Ishikawa (cell line): ENCODE measurements around the gene KCNQ1OT1.

ENCODE experiments used
- CEBPB ChIP-seq: IDR thresholded peaks from 2 replicates; pipeline ENCODE4 v1.6.1; 2012
- CREB1 ChIP-seq: IDR thresholded peaks from 2 replicates; pipeline ENCODE4 v1.6.1; 2012; ENCODE audit warnings: low read depth
- EP300 ChIP-seq: IDR thresholded peaks from 2 replicates; pipeline ENCODE4 v1.6.1; 2012; ENCODE audit warnings: borderline replicate concordance
- FOXM1 ChIP-seq: IDR thresholded peaks from 2 replicates; pipeline ENCODE4 v1.6.1; 2012; ENCODE audit warnings: low read depth, borderline replicate concordance
- NFIC ChIP-seq: IDR thresholded peaks from 2 replicates; pipeline ENCODE4 v1.6.1; 2012
- RAD21 ChIP-seq: IDR thresholded peaks from 2 replicates; pipeline ENCODE4 v1.6.1; 2012; ENCODE audit warnings: low read depth
- TAF1 ChIP-seq: IDR thresholded peaks from 2 replicates; pipeline ENCODE4 v1.6.1; 2012; ENCODE audit warnings: low read depth, mild to moderate bottlenecking
- TCF12 ChIP-seq: IDR thresholded peaks from 2 replicates; pipeline ENCODE4 v1.6.1; 2012; ENCODE audit warnings: low read depth
- TEAD4 ChIP-seq: IDR thresholded peaks from 2 replicates; pipeline ENCODE4 v1.6.1; 2012
- YY1 ChIP-seq: IDR thresholded peaks from 2 replicates; pipeline ENCODE4 v1.6.1; 2012; ENCODE audit warnings: low read depth
- TF ChIP-seq, protein P1 (sequence below): IDR thresholded peaks from 2 replicates; pipeline ENCODE4 v1.6.1; 2012
- TF ChIP-seq, protein P2 (sequence below): IDR thresholded peaks from 2 replicates; pipeline ENCODE4 v1.6.1; 2012
- TF ChIP-seq, protein P3 (sequence below): IDR thresholded peaks from 2 replicates; pipeline ENCODE4 v1.6.1; 2012; ENCODE audit warnings: low read depth, mild to moderate bottlenecking

DNA sequence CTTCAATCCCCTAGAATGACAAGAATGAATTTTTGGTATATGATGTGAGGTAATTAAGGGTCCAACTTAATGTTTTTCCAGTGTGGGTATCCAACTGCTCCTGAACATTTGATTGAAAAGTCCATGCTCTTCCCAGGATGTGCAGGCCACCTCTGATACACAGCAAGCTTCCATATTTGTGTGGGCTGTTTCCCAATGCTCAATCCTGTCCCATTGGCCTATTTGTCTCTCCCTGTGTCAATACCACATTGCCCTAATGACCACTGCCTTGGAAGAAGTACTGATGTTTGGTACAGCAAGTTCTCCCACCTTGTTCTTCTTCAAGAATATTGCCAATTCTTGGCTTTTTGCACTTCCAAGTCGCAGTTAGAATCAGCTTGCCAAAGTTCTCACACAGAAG, 42.9 kb downstream of the KCNQ1OT1 start:
- TF ChIP-seq TAF1, result no peak
- no peak for TF ChIP-seq YY1
- TF ChIP-seq, protein P1, sequence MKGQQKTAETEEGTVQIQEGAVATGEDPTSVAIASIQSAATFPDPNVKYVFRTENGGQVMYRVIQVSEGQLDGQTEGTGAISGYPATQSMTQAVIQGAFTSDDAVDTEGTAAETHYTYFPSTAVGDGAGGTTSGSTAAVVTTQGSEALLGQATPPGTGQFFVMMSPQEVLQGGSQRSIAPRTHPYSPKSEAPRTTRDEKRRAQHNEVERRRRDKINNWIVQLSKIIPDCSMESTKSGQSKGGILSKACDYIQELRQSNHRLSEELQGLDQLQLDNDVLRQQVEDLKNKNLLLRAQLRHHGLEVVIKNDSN, result no peak
- TF ChIP-seq FOXM1, result no peak
- TF ChIP-seq TEAD4, result no peak
- TF ChIP-seq, protein P2, sequence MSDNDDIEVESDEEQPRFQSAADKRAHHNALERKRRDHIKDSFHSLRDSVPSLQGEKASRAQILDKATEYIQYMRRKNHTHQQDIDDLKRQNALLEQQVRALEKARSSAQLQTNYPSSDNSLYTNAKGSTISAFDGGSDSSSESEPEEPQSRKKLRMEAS, result no peak
- no peak for TF ChIP-seq RAD21
- no peak for TF ChIP-seq TCF12
- TF ChIP-seq CREB1, result no peak
- no peak for TF ChIP-seq CEBPB
- TF ChIP-seq, protein P3, sequence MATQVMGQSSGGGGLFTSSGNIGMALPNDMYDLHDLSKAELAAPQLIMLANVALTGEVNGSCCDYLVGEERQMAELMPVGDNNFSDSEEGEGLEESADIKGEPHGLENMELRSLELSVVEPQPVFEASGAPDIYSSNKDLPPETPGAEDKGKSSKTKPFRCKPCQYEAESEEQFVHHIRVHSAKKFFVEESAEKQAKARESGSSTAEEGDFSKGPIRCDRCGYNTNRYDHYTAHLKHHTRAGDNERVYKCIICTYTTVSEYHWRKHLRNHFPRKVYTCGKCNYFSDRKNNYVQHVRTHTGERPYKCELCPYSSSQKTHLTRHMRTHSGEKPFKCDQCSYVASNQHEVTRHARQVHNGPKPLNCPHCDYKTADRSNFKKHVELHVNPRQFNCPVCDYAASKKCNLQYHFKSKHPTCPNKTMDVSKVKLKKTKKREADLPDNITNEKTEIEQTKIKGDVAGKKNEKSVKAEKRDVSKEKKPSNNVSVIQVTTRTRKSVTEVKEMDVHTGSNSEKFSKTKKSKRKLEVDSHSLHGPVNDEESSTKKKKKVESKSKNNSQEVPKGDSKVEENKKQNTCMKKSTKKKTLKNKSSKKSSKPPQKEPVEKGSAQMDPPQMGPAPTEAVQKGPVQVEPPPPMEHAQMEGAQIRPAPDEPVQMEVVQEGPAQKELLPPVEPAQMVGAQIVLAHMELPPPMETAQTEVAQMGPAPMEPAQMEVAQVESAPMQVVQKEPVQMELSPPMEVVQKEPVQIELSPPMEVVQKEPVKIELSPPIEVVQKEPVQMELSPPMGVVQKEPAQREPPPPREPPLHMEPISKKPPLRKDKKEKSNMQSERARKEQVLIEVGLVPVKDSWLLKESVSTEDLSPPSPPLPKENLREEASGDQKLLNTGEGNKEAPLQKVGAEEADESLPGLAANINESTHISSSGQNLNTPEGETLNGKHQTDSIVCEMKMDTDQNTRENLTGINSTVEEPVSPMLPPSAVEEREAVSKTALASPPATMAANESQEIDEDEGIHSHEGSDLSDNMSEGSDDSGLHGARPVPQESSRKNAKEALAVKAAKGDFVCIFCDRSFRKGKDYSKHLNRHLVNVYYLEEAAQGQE, result no peak
- no peak for TF ChIP-seq NFIC
- no peak for TF ChIP-seq EP300
